GM23338 (cell line): ENCODE measurements around the gene ADAM8. TPM values are rescaled to one million over a fixed set of nuclear protein-coding genes. Genes with fewer than 3 reads are reported as not detected.

Experiments
- ATAC-seq: fragments of 200-7000 bp; cut with Tn5 transposase; 3 replicates; pipeline ENCODE4 v1.9.1; 2020
- DNase-seq: peaks from one replicate; pipeline ENCODE4 v3.0.0-alpha.2; 2015; ENCODE audit warnings: low spot score
- H2AFZ ChIP-seq: fragments of 200-600 bp; sonication (generic); 2 replicates; pipeline ENCODE4 v1.8.0; 2016; ENCODE audit warnings: antibody characterized with exemption, mild to moderate bottlenecking, moderate library complexity
- H3F3A ChIP-seq: fragments of 200-600 bp; sonication (generic); replicated peaks from 2 replicates; pipeline ENCODE4 v1.8.0; 2017; ENCODE audit warnings: antibody characterized with exemption, mixed run types, low read depth
- H3K27ac ChIP-seq: fragments of 200-600 bp; sonication (generic); 2 replicates; pipeline ENCODE4 v1.6.1; 2016; ENCODE audit warnings: low read depth
- H3K27me3 ChIP-seq: fragments of 200-600 bp; sonication (generic); 2 replicates; pipeline ENCODE4 v1.8.0; 2016; ENCODE audit warnings: mild to moderate bottlenecking, mixed run types, moderate library complexity; ENCODE audit not compliant: insufficient read depth
- H3K36me3 ChIP-seq: fragments of 200-600 bp; sonication (generic); 2 replicates; pipeline ENCODE4 v1.8.0; 2016; ENCODE audit warnings: mild to moderate bottlenecking; ENCODE audit not compliant: insufficient read depth
- H3K4me1 ChIP-seq: fragments of 200-600 bp; sonication (generic); 2 replicates; pipeline ENCODE4 v1.8.0; 2016; ENCODE audit warnings: mild to moderate bottlenecking, moderate library complexity; ENCODE audit not compliant: insufficient read depth
- H3K4me2 ChIP-seq: fragments of 200-600 bp; sonication (generic); 2 replicates; pipeline ENCODE4 v1.7.1; 2017; ENCODE audit warnings: mixed run types
- H3K4me3 ChIP-seq: fragments of 200-600 bp; sonication (generic); 2 replicates; pipeline ENCODE4 v1.6.1; 2016; ENCODE audit warnings: mixed run types
- H3K79me2 ChIP-seq: fragments of 200-600 bp; sonication (generic); replicated peaks from 2 replicates; pipeline ENCODE4 v1.8.0; 2017; ENCODE audit warnings: mild to moderate bottlenecking; ENCODE audit not compliant: insufficient read depth
- H3K9me2 ChIP-seq: fragments of 200-600 bp; sonication (generic); 2 replicates; pipeline ENCODE4 v1.8.0; 2017; ENCODE audit not compliant: insufficient read depth
- H4K20me1 ChIP-seq: fragments of 200-600 bp; sonication (generic); replicated peaks from 2 replicates; pipeline ENCODE4 v1.8.0; 2017; ENCODE audit warnings: mild to moderate bottlenecking; ENCODE audit not compliant: insufficient read depth
- H3K27ac Mint-ChIP-seq: 2 replicates; pipeline ENCODE4 v1.8.0; 2020; ENCODE audit warnings: inconsistent platforms, mild to moderate bottlenecking, moderate library complexity, mixed read lengths
- H3K27me3 Mint-ChIP-seq: 3 replicates; pipeline ENCODE4 v1.8.0; 2022; ENCODE audit warnings: low read depth, mild to moderate bottlenecking, moderate library complexity, mixed read lengths, inconsistent platforms; ENCODE audit not compliant: insufficient read depth, poor library complexity
- H3K36me3 Mint-ChIP-seq: 3 replicates; pipeline ENCODE4 v1.8.0; 2021; ENCODE audit warnings: low read depth, mild to moderate bottlenecking, inconsistent platforms, moderate library complexity, mixed read lengths
- H3K4me1 Mint-ChIP-seq: 3 replicates; pipeline ENCODE4 v1.8.0; 2020; ENCODE audit warnings: mild to moderate bottlenecking, inconsistent platforms, mixed read lengths
- H3K4me3 Mint-ChIP-seq: 3 replicates; pipeline ENCODE4 v1.8.0; 2021; ENCODE audit warnings: moderate library complexity, mild to moderate bottlenecking, inconsistent platforms, mixed read lengths
- H3K9me3 Mint-ChIP-seq: 3 replicates; pipeline ENCODE4 v1.8.0; 2020; ENCODE audit warnings: moderate library complexity, mild to moderate bottlenecking, inconsistent platforms, mixed read lengths
- CREB1 ChIP-seq: fragments of 250-450 bp; sonication (Bioruptor Pico); IDR thresholded peaks from 2 replicates; pipeline ENCODE4 v1.5.0; 2020; ENCODE audit warnings: low read depth, mild to moderate bottlenecking, moderate library complexity
- EZH2 ChIP-seq: fragments of 200-600 bp; sonication (generic); IDR thresholded peaks from one replicate; pipeline ENCODE4 v1.8.0; 2017; ENCODE audit warnings: antibody characterized with exemption, mild to moderate bottlenecking, low read depth; ENCODE audit not compliant: unreplicated experiment
- JUNB ChIP-seq: IDR thresholded peaks from one replicate; pipeline ENCODE4 v1.6.1; 2016; ENCODE audit warnings: antibody characterized with exemption; ENCODE audit not compliant: unreplicated experiment
- POLR2AphosphoS5 ChIP-seq: IDR thresholded peaks from 2 replicates; pipeline ENCODE4 v1.6.1; 2016; ENCODE audit warnings: antibody characterized with exemption, low read depth
- STAT1 ChIP-seq: IDR thresholded peaks from one replicate; pipeline ENCODE4 v1.6.1; 2016; ENCODE audit warnings: antibody characterized with exemption; ENCODE audit not compliant: unreplicated experiment
- ZNF114 ChIP-seq: fragments of 250-450 bp; sonication (Bioruptor Pico); IDR thresholded peaks from 2 replicates; pipeline ENCODE4 v1.5.0; 2020; ENCODE audit warnings: mild to moderate bottlenecking, moderate library complexity
- ZNF331 ChIP-seq: fragments of 250-450 bp; sonication (Bioruptor Pico); IDR thresholded peaks from 2 replicates; pipeline ENCODE4 v1.5.0; 2020; ENCODE audit warnings: low read depth, mild to moderate bottlenecking, moderate library complexity
- polyA plus RNA-seq: library from polyadenylated mRNA; unstranded; fragments of >200 nt; fragmentation: Nextera tagmentation; extraction: Ambion mirVana; gene quantifications from 2 replicates; pipeline ENCODE4 v1.2.1, GENCODE V29; 2016
- total RNA-seq: library from RNA; depleted of rRNA; stranded (reverse); fragments of >200 nt; shearing (Covaris generic); gene quantifications from 2 replicates; pipeline ENCODE4 v1.2.3, GENCODE V29; 2014
- TF ChIP-seq, protein P1 (sequence below): IDR thresholded peaks from 2 replicates; pipeline ENCODE4 v1.6.1; 2016; ENCODE audit warnings: antibody characterized with exemption
- TF ChIP-seq, protein P2 (sequence below): IDR thresholded peaks from one replicate; pipeline ENCODE4 v1.6.1; 2018; ENCODE audit warnings: antibody characterized with exemption; ENCODE audit not compliant: unreplicated experiment

Gene ADAM8
- total and polyA plus RNA-seq, 2 experiments from 2014 or later = 1.9 to 5.5 TPM

DNA sequence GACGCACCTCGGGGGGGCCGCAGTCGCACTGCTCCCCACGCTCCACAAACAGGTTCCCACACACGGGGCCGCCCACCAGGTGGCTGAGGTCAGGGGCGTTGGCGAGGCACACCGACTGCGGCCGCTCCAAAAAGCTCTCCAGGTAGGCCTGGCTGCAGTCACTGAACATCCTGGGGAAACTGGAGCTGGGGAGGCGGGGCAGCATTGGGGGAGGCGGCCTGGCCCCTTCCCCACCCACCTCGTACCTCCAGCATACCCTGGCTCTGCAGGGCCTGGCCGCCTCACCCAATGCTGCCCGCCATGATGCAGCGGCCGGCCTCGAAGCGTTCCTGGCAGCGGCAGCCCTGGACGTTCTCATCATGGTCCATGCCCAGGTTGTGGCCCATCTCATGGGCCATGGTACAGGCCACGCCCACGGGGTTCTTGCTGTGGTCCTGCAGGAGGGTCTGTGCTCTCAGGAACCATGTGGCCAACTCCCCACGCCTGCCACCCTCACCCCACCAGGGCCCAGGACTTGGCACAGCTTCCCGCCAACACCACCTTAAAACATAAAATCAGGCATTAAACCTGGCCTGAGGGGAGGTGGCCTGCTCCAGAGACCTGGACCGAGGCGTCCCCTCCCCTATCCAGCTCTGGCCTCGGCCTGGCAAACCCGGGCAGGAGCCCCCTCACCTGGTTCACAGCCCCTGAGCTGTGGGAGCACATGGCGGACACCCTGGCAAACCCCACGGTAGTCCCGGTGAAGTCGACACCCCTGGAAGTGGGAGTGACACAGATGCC, 5.0 kb downstream of the ADAM8 start:
- peaks cover 5% of the 10 kb centered on the region for H3K27me3 Mint-ChIP-seq
- no peaks in the 10 kb centered on the region for H3K9me3 Mint-ChIP-seq
- Histone ChIP-seq H3K27ac (no peak overlapping the region), H4K20me1 (no peaks in the 10 kb centered on the region), H3K36me3 (no peaks in the 10 kb centered on the region), H2AFZ (no peak overlapping the region), H3K79me2 (no peaks in the 10 kb centered on the region), H3K4me3 (no peak overlapping the region), H3K4me1 (no peaks in the 10 kb centered on the region), H3K4me2 (no peak overlapping the region), H3K27me3 (no peaks in the 10 kb centered on the region), H3K9me2 (no peaks in the 10 kb centered on the region), H3F3A (no peaks in the 10 kb centered on the region)
- no peaks in the 10 kb centered on the region for H3K36me3 Mint-ChIP-seq
- peaks cover 4% of the 10 kb centered on the region; the same call in 2 of the 3 replicates for H3K4me1 Mint-ChIP-seq
- DNase-seq (no peak), ATAC-seq (peak; percentile 17)
- no peak overlapping the region for H3K27ac Mint-ChIP-seq
- TF ChIP-seq ZNF114 (CRISPR knock-in tag) (no peak), ZNF331 (CRISPR knock-in tag) (no peak), EZH2 (no peak), CREB1 (CRISPR knock-in tag) (no peak), JUNB (no peak), POLR2AphosphoS5 (no peak)
- TF ChIP-seq, protein P1, sequence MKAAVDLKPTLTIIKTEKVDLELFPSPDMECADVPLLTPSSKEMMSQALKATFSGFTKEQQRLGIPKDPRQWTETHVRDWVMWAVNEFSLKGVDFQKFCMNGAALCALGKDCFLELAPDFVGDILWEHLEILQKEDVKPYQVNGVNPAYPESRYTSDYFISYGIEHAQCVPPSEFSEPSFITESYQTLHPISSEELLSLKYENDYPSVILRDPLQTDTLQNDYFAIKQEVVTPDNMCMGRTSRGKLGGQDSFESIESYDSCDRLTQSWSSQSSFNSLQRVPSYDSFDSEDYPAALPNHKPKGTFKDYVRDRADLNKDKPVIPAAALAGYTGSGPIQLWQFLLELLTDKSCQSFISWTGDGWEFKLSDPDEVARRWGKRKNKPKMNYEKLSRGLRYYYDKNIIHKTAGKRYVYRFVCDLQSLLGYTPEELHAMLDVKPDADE = no peak
- H3K4me3 Mint-ChIP-seq = no peak overlapping the region

DNA sequence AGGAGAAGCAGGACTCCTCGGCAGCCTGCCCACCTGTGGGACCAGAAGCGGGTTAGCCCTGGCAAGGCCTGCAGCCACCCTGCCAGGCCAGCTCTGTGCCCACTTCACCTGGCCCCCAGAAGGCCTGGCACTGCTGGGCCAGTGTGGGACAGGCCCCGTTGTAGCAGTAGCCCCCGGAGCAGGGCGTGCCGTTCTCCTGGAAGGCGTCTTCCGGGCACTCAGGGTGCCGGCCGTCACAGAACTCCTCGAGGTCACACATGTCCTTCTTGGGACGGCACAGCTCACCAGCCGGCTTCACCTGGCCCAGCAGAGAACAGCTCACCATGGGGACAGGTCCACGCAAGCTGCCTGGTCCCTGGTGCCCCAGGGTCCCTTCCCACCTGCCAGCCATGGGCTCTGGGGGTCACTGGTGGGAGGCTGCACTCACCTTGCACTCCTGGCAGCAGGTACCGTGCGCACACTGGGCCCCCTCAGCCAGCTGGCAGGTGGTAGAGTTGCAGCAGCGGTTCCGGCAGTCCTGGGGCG, 5.8 kb downstream of the ADAM8 start:
- Histone ChIP-seq H3K36me3 (no peaks in the 10 kb centered on the region), H2AFZ (no peak overlapping the region), H4K20me1 (no peaks in the 10 kb centered on the region), H3K27ac (no peak overlapping the region), H3K79me2 (no peaks in the 10 kb centered on the region), H3F3A (no peaks in the 10 kb centered on the region), H3K27me3 (no peaks in the 10 kb centered on the region), H3K4me1 (no peaks in the 10 kb centered on the region), H3K4me3 (no peak overlapping the region), H3K4me2 (no peak overlapping the region), H3K9me2 (no peaks in the 10 kb centered on the region)
- Mint-ChIP-seq H3K9me3 (no peaks in the 10 kb centered on the region), H3K27ac (no peak overlapping the region), H3K4me3 (no peak overlapping the region), H3K27me3 (peaks cover 6% of the 10 kb centered on the region), H3K36me3 (no peaks in the 10 kb centered on the region; the same call in 2 of the 3 replicates), H3K4me1 (peaks cover 2% of the 10 kb centered on the region; the same call in 2 of the 3 replicates)
- ATAC-seq (no peak), DNase-seq (no peak)
- TF ChIP-seq CREB1 (CRISPR knock-in tag) = no peak
- no peak for TF ChIP-seq STAT1
- TF ChIP-seq, protein P2, sequence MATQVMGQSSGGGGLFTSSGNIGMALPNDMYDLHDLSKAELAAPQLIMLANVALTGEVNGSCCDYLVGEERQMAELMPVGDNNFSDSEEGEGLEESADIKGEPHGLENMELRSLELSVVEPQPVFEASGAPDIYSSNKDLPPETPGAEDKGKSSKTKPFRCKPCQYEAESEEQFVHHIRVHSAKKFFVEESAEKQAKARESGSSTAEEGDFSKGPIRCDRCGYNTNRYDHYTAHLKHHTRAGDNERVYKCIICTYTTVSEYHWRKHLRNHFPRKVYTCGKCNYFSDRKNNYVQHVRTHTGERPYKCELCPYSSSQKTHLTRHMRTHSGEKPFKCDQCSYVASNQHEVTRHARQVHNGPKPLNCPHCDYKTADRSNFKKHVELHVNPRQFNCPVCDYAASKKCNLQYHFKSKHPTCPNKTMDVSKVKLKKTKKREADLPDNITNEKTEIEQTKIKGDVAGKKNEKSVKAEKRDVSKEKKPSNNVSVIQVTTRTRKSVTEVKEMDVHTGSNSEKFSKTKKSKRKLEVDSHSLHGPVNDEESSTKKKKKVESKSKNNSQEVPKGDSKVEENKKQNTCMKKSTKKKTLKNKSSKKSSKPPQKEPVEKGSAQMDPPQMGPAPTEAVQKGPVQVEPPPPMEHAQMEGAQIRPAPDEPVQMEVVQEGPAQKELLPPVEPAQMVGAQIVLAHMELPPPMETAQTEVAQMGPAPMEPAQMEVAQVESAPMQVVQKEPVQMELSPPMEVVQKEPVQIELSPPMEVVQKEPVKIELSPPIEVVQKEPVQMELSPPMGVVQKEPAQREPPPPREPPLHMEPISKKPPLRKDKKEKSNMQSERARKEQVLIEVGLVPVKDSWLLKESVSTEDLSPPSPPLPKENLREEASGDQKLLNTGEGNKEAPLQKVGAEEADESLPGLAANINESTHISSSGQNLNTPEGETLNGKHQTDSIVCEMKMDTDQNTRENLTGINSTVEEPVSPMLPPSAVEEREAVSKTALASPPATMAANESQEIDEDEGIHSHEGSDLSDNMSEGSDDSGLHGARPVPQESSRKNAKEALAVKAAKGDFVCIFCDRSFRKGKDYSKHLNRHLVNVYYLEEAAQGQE = no peak
